CD4-positive, alpha-beta T cell (primary cell): Measurements from ENCODE around the gene NT5DC2. TPM values are rescaled to one million over a fixed set of nuclear protein-coding genes. Genes with fewer than 3 reads are reported as not detected.

Source experiments
- ATAC-seq: fragments of 200-7000 bp; cut with Tn5 transposase; one replicate; pipeline ENCODE4 v1.10.0; 2022; ENCODE audit warnings: mild to moderate bottlenecking; ENCODE audit not compliant: poor library complexity
- CTCF ChIA-PET: fragments of 350-600 bp; sonication (Branson Sonifier 250); formaldehyde crosslinking; loops from one replicate; lab custom pipeline; 2021; ENCODE audit warnings: antibody characterized with exemption, inconsistent platforms; lab: Charles Lee
- POLR2A ChIA-PET: fragments of 350-600 bp; sonication (Branson Sonifier 250); formaldehyde crosslinking; loops from one replicate; lab custom pipeline; 2021; ENCODE audit warnings: antibody characterized with exemption, inconsistent platforms; lab: Charles Lee
- DNase-seq, 14 experiments: peaks; one replicate each; pipeline ENCODE4 v3.0.0-alpha.2; 2013 to 2020; ENCODE audit warnings: mixed read lengths in 2 of 14
- H3K27ac ChIP-seq, 2 donors: one replicate each; pipeline versions ENCODE4 v1.5.1 to v1.7.0; 2013; ENCODE audit warnings: low read length in 2 of 2, low read depth in 1 of 2, mild to moderate bottlenecking in 1 of 2
- H3K27me3 ChIP-seq, 2 experiments: 1 replicate in 1 of 2; 2 replicates in 1 of 2; pipeline versions ENCODE4 v1.6.1 to v1.7.0; 2013; ENCODE audit warnings: low read length in 2 of 2, control low read depth in 1 of 2, mild to moderate bottlenecking in 1 of 2, moderate library complexity in 1 of 2; ENCODE audit not compliant: insufficient read depth in 2 of 2, control insufficient read depth in 1 of 2
- H3K36me3 ChIP-seq: one replicate; pipeline ENCODE4 v1.6.1; 2013; ENCODE audit warnings: low read length, control low read depth; ENCODE audit not compliant: insufficient read depth
- H3K4me1 ChIP-seq: one replicate; pipeline ENCODE4 v1.6.1; 2013; ENCODE audit warnings: low read length, control low read depth; ENCODE audit not compliant: insufficient read depth
- H3K4me3 ChIP-seq: one replicate; pipeline ENCODE4 v1.5.1; 2013; ENCODE audit warnings: mild to moderate bottlenecking, low read length, moderate library complexity
- H3K9me3 ChIP-seq, 2 experiments: 1 replicate in 1 of 2; 2 replicates in 1 of 2; pipeline versions ENCODE4 v1.6.1 to v1.7.0; 2013; ENCODE audit warnings: low read length in 2 of 2, mild to moderate bottlenecking in 2 of 2, control low read depth in 1 of 2, moderate library complexity in 1 of 2; ENCODE audit not compliant: control insufficient read depth in 1 of 2, insufficient read depth in 1 of 2
- H3K27ac Mint-ChIP-seq: one replicate; pipeline ENCODE4 v1.8.0; 2020; ENCODE audit warnings: mixed read lengths
- H3K27me3 Mint-ChIP-seq: one replicate; pipeline ENCODE4 v1.8.0; 2021; ENCODE audit warnings: mixed read lengths
- H3K36me3 Mint-ChIP-seq: one replicate; pipeline ENCODE4 v1.8.0; 2021; ENCODE audit warnings: low read depth, mixed read lengths
- H3K4me1 Mint-ChIP-seq: one replicate; pipeline ENCODE4 v1.8.0; 2021; ENCODE audit warnings: low read depth, mixed read lengths
- H3K4me3 Mint-ChIP-seq: one replicate; pipeline ENCODE4 v1.8.0; 2020; ENCODE audit warnings: mild to moderate bottlenecking, mixed read lengths
- H3K9me3 Mint-ChIP-seq: one replicate; pipeline ENCODE4 v1.8.0; 2020; ENCODE audit warnings: mixed read lengths
- intact Hi-C, 2 experiments: fragments of 100-400 bp; cut with DNase I in 1 of 2; cut with micrococcal nuclease in 1 of 2; formaldehyde crosslinking; loops; one replicate each; pipeline versions ENCODE4 v1.15.1 to v1.9.0; 2023 to 2025; cut with DNase I, micrococcal nuclease
- total RNA-seq, 174 experiments: library from RNA in 2 of 174; stranded (reverse) in 2 of 174; gene quantifications; one replicate each; pipeline ENCODE4 v1.2.3 and lab custom pipeline; 2021 to 2026
- TF ChIP-seq, protein P1 (sequence below): fragments of 200-600 bp; IDR thresholded peaks from one replicate; pipeline ENCODE4 v1.8.0; 2022; ENCODE audit warnings: antibody characterized with exemption, mild to moderate bottlenecking

NT5DC2 gene
- total RNA-seq, 2 experiments from 2014 or later: 2.5 to 4.2 TPM

DNA sequence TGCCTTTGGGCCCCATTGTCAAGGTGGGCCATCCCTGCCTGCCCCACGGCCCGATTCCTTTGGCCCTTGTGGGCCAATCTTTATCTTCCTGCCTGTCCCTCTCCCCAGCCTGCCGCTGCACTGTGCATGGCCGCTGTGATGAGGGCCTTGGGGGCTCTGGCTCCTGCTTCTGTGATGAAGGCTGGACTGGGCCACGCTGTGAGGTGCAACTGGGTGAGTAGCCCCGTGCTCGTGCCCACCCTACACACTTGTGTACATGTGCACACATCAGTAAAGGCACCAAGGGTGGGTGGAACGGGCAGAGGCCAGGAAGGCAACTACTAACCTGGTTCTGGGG lies 12.2 kb downstream of the NT5DC2 start:
- ChIA-PET CTCF (no interaction called here), POLR2A (no interaction called here)
- H3K27me3 Mint-ChIP-seq: no peaks in the 10 kb centered on the region
- no peaks in the 10 kb centered on the region for H3K4me1 Mint-ChIP-seq
- intact Hi-C loops: no loop called here
- no peak overlapping the region for H3K4me3 Mint-ChIP-seq
- Histone ChIP-seq H3K4me3 (no peak overlapping the region), H3K27ac (no peak overlapping the region), H3K36me3 (no peaks in the 10 kb centered on the region), H3K9me3 (no peaks in the 10 kb centered on the region), H3K4me1 (no peaks in the 10 kb centered on the region), H3K27me3 (no peaks in the 10 kb centered on the region)
- TF ChIP-seq, protein P1, sequence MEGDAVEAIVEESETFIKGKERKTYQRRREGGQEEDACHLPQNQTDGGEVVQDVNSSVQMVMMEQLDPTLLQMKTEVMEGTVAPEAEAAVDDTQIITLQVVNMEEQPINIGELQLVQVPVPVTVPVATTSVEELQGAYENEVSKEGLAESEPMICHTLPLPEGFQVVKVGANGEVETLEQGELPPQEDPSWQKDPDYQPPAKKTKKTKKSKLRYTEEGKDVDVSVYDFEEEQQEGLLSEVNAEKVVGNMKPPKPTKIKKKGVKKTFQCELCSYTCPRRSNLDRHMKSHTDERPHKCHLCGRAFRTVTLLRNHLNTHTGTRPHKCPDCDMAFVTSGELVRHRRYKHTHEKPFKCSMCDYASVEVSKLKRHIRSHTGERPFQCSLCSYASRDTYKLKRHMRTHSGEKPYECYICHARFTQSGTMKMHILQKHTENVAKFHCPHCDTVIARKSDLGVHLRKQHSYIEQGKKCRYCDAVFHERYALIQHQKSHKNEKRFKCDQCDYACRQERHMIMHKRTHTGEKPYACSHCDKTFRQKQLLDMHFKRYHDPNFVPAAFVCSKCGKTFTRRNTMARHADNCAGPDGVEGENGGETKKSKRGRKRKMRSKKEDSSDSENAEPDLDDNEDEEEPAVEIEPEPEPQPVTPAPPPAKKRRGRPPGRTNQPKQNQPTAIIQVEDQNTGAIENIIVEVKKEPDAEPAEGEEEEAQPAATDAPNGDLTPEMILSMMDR: no peak
- ATAC-seq (no peak), DNase-seq (no peak)
- no peaks in the 10 kb centered on the region for H3K9me3 Mint-ChIP-seq
- H3K27ac Mint-ChIP-seq: no peak overlapping the region
- no peaks in the 10 kb centered on the region for H3K36me3 Mint-ChIP-seq

DNA sequence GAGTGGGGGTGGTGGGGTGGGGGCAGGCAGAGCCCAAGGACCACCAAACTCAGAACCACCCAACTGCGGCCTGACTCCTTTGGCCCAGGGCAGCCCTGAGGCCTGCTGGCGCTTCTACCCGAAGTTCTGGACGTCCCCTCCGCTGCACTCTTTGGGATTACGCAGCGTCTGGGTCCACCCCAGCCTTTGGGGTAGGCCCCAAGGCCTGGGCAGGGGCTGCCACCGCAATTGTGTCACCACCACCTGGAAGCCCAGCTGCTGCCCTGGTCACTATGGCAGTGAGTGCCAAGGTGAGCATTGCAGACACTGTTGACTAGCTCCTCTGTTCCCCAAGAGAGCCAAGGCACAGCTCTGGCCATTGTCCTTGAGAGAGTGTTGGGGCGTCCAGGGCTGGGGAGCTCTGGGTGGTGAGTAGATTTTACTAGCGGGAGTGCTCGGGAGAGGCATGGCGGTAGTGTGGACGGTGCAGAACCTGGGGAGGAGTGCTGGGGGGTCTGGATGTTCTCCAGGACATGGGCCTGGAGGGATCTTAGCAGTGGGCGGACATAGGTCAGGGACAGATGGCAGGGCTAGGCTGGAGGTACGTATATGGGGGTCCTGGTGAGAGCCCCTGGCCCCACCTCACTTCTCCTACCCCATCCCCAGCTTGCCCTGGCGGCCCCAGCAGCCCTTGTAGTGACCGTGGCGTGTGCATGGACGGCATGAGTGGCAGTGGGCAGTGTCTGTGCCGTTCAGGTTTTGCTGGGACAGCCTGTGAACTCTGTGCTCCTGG lies 12.8 kb downstream of the NT5DC2 start:
- Histone ChIP-seq H3K27ac (no peak overlapping the region), H3K4me1 (no peaks in the 10 kb centered on the region), H3K9me3 (no peaks in the 10 kb centered on the region), H3K36me3 (no peaks in the 10 kb centered on the region), H3K4me3 (no peak overlapping the region), H3K27me3 (no peaks in the 10 kb centered on the region)
- intact Hi-C loops: no loop called here
- no peak for ATAC-seq
- no peak overlapping the region for H3K4me3 Mint-ChIP-seq
- no peak for DNase-seq
- CTCF ChIA-PET: no interaction called here
- POLR2A ChIA-PET: no interaction called here
- no peaks in the 10 kb centered on the region for H3K9me3 Mint-ChIP-seq
- H3K27me3 Mint-ChIP-seq: no peaks in the 10 kb centered on the region
- H3K4me1 Mint-ChIP-seq: no peaks in the 10 kb centered on the region
- no peak overlapping the region for H3K27ac Mint-ChIP-seq
- H3K36me3 Mint-ChIP-seq: no peaks in the 10 kb centered on the region
- TF ChIP-seq, protein P1: no peak

DNA sequence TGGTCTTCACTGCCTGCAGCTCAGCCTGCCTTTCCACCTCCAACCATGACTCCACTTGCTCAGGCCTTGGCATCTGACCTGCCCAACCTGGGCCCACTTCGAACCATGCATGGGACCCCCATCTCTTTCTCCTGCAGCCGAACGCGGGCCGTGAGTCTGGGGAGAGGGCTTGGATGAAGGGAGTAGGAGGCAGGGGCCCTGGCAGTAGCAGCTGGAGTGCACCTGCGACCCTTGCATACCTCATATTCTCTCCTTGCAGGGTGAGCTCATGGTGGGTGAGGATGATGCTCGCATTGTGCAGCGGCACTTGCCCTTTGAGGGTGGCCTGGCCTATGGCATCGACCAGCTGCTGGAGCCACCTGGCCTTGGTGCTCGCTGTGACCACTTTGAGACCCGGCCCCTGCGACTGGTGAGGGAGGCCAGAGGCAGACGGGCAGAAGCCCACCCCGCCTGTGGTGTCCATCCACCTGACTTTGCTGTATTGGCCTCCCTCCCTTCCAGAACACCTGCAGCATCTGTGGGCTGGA lies 13.5 kb downstream of the NT5DC2 start:
- DNase-seq: no peak
- no peaks in the 10 kb centered on the region for H3K36me3 ChIP-seq
- no peaks in the 10 kb centered on the region for H3K4me1 ChIP-seq
- no peaks in the 10 kb centered on the region for H3K27me3 ChIP-seq
- TF ChIP-seq, protein P1: no peak
- no peaks in the 10 kb centered on the region for H3K9me3 ChIP-seq
- no peak overlapping the region for H3K4me3 ChIP-seq
- Mint-ChIP-seq H3K36me3 (no peaks in the 10 kb centered on the region), H3K9me3 (no peaks in the 10 kb centered on the region), H3K27ac (no peak overlapping the region), H3K4me3 (no peak overlapping the region), H3K4me1 (no peaks in the 10 kb centered on the region), H3K27me3 (no peaks in the 10 kb centered on the region)
- no peak overlapping the region for H3K27ac ChIP-seq
- ChIA-PET POLR2A (no interaction called here), CTCF (no interaction called here)
- intact Hi-C loops: no loop called here
- ATAC-seq: no peak
